Heart right ventricle (tissue), 16 donors: Measurements from ENCODE around the gene E2F7. TPM values are rescaled to one million over a fixed set of nuclear protein-coding genes. Genes with fewer than 3 reads are reported as not detected.

Source experiments
- ATAC-seq, 8 donors: fragments of 200-7000 bp; cut with Tn5 transposase; one replicate each; pipeline ENCODE4 v1.9.1; 2020; ENCODE audit warnings: mild to moderate bottlenecking in 8 of 8, moderate library complexity in 8 of 8, moderate number of reproducible peaks in 1 of 8
- DNase-seq, 2 donors: peaks; one replicate each; pipeline ENCODE4 v3.0.0-alpha.2; 2020
- H3K27ac ChIP-seq, 10 donors: fragments of 200-600 bp; sonication (generic) in 2 of 10; one replicate each; pipeline versions ENCODE4 v1.5.0 to v1.8.0; 2020 to 2022; ENCODE audit warnings: mild to moderate bottlenecking in 3 of 10
- H3K27me3 ChIP-seq, 7 donors: fragments of 200-600 bp; one replicate each; pipeline ENCODE4 v1.8.0; 2021 to 2022; ENCODE audit warnings: mild to moderate bottlenecking in 2 of 7
- H3K36me3 ChIP-seq, 9 donors: fragments of 200-600 bp; sonication (generic) in 1 of 9; one replicate each; pipeline versions ENCODE4 v1.5.0 to v1.8.0; 2020 to 2022; ENCODE audit warnings: mild to moderate bottlenecking in 2 of 9
- H3K4me1 ChIP-seq, 9 donors: fragments of 200-600 bp; sonication (generic) in 1 of 9; one replicate each; pipeline versions ENCODE4 v1.5.0 to v1.8.0; 2020 to 2022; ENCODE audit warnings: mild to moderate bottlenecking in 4 of 9
- H3K4me3 ChIP-seq, 10 donors: fragments of 200-600 bp; sonication (generic) in 2 of 10; one replicate each; pipeline versions ENCODE4 v1.5.0 to v1.8.0; 2020 to 2022; ENCODE audit warnings: mild to moderate bottlenecking in 7 of 10, moderate library complexity in 2 of 10
- H3K9me3 ChIP-seq, 11 donors: fragments of 200-600 bp in 10 of 11; sonication (generic) in 2 of 11; one replicate each; pipeline versions ENCODE4 v1.5.0 to v1.8.0; 2013 to 2022; ENCODE audit warnings: mild to moderate bottlenecking in 2 of 11, control low read depth in 1 of 11, moderate library complexity in 1 of 11
- CTCF ChIP-seq, 9 donors: fragments of 200-600 bp; sonication (generic) in 2 of 9; IDR thresholded peaks; one replicate each; pipeline versions ENCODE4 v1.5.0 to v1.8.0; 2021 to 2022; ENCODE audit warnings: antibody characterized with exemption in 9 of 9, mild to moderate bottlenecking in 5 of 9, moderate library complexity in 1 of 9
- WGBS, 2 donors: extraction: QIAGEN DNeasy Blood & Tissue Kit; methylation state at CpG; one replicate each; pipeline ENCODE4 v1.1.7; 2013; ENCODE audit warnings: inconsistent platforms in 1 of 2; 5-methylcytosine and 5-hydroxymethylcytosine counted together
- intact Hi-C, 10 donors: fragments of 100-400 bp; cut with DNase I; formaldehyde crosslinking; loops; one replicate each; pipeline versions ENCODE4 v1.11.1 to v1.14.2; 2022
- polyA plus RNA-seq, 2 donors: library from polyadenylated mRNA; stranded (reverse); fragments of 200-250 nt; gene quantifications; one replicate each; pipeline ENCODE4 v1.2.3, GENCODE V29; 2013
- total RNA-seq, 10 donors: library from RNA; stranded (reverse); fragmentation: NEBNext Ultra II Directional in 3 of 10; extraction: Animal tissue kit (Norgen Biotek cat#: 25700) in 3 of 10; gene quantifications; one replicate each; pipeline versions ENCODE4 v1.2.1 to v1.2.4, GENCODE V29; 2021 to 2023
- donor health status: Arrhythmogenic right ventricular cardiomyopathy.
- donor health status: ischemic (EF 13 %, LVEDD 7.1; RV severe dilation, severe dysfunction).
- donor health status: healthy with polysubstance abuse.
- donor health status: DM: no; HTN: yes; CAD: no.
- donor health status: DM: no; HTN: no; CAD: no.
- donor health status: ischemic (EF 25% LVEDD 6.9; RV normal size, moderate dysfunction).
- donor health status: ischemic (EF 25% LVEDD 5.7; RV mildly dilated, moderate dysfunction).
- donor health status: healthy.
- donor health status: DM: yes; HTN: yes; CAD: no.
- donor health status: Ischemic cardiomyopathy.
- donor health status: ischemic (EF 35%, LVEDD 5.7; RV mildly dilated, moderate dysfunction).
- donor health status: nonischemic (EF 11% LVEDD 7.7; RV severe dilation, severe dysfunction).
- donor health status: DM: yes; HTN: yes; CAD: no.
- donor health status: PGD.
- donor health status: ischemic (EF 29% LVEDD 5.4; RV normal size, mild dysfunction).
- donor health status: nonischemic (EF 23%, LVEDD 6.1; RV moderate dilation, normal function).

E2F7 gene
- total and polyA plus RNA-seq, 12 donors = 0.04 to 1.5 (median 0.28) TPM; not detected in 1

- Histone ChIP-seq H3K4me3 (no peak overlapping the region), H3K9me3 (peaks cover 0 to 15% (median 4%) of the 10 kb centered on the region in 11 donors), H3K36me3 (no peaks in the 10 kb centered on the region), H3K27ac (no peak overlapping the region), H3K27me3 (no peaks in the 10 kb centered on the region), H3K4me1 (no peaks in the 10 kb centered on the region)
- no peak for TF ChIP-seq CTCF (IDR thresholded peaks at IDR 0.05)
- no peak for DNase-seq
- ATAC-seq = no peak
- intact Hi-C loops = no loop called here
- 76 to 85% methylated on average over 2 of the region's 2 CpGs for WGBS, 2 donors
These were observed 41.8 kb upstream of the E2F7 start for GRCh38 chr12:77107121-77107520.

- intact Hi-C loops = no loop called here
- Histone ChIP-seq H3K4me1 (no peaks in the 10 kb centered on the region), H3K36me3 (no peaks in the 10 kb centered on the region), H3K4me3 (no peak overlapping the region), H3K27me3 (peaks cover 0 to 7% (median 0%) of the 10 kb centered on the region in 7 donors), H3K27ac (no peak overlapping the region), H3K9me3 (no peaks in the 10 kb centered on the region)
- WGBS, 2 donors = 58 to 72% methylated on average over 3 of the region's 3 CpGs
- TF ChIP-seq CTCF (IDR thresholded peaks at IDR 0.05) = no peak
- ATAC-seq (no peak), DNase-seq (no peak)
These were observed 39.4 kb upstream of the E2F7 start for GRCh38 chr12:77104792-77105191.

- H3K9me3 ChIP-seq = no peaks in the 10 kb centered on the region
- WGBS, 2 donors = 81 to 93% methylated on average over 1 of the region's 1 CpG
These were observed 38.9 kb upstream of the E2F7 start for GRCh38 chr12:77104286-77104685.

GRCh38 chr12:77102691-77103090, 37.3 kb upstream of the E2F7 start:
- H3K4me1 ChIP-seq = no peaks in the 10 kb centered on the region
- WGBS, 2 donors = 95 to 97% methylated on average over 1 of the region's 1 CpG

More at GRCh38 chr12:77104286-77104685, 38.9 kb upstream of the E2F7 start:
- DNase-seq = no peak
- Histone ChIP-seq H3K36me3 (no peaks in the 10 kb centered on the region), H3K4me3 (no peak overlapping the region), H3K27me3 (peaks cover 0 to 7% (median 0%) of the 10 kb centered on the region in 7 donors), H3K27ac (no peak overlapping the region), H3K4me1 (no peaks in the 10 kb centered on the region)
- TF ChIP-seq CTCF (IDR thresholded peaks at IDR 0.05) = no peak
- intact Hi-C loops = no loop called here
- no peak for ATAC-seq

More at GRCh38 chr12:77102691-77103090, 37.3 kb upstream of the E2F7 start:
- Histone ChIP-seq H3K27me3 (peaks cover 0 to 7% (median 0%) of the 10 kb centered on the region in 7 donors), H3K9me3 (no peaks in the 10 kb centered on the region), H3K4me3 (no peak overlapping the region), H3K36me3 (no peaks in the 10 kb centered on the region), H3K27ac (no peak overlapping the region)
- no peak for ATAC-seq
- no peak for DNase-seq
- no peak for TF ChIP-seq CTCF (IDR thresholded peaks at IDR 0.05)
- intact Hi-C loops = no loop called here
